ENCODE results near the gene MSMB.

DNA sequence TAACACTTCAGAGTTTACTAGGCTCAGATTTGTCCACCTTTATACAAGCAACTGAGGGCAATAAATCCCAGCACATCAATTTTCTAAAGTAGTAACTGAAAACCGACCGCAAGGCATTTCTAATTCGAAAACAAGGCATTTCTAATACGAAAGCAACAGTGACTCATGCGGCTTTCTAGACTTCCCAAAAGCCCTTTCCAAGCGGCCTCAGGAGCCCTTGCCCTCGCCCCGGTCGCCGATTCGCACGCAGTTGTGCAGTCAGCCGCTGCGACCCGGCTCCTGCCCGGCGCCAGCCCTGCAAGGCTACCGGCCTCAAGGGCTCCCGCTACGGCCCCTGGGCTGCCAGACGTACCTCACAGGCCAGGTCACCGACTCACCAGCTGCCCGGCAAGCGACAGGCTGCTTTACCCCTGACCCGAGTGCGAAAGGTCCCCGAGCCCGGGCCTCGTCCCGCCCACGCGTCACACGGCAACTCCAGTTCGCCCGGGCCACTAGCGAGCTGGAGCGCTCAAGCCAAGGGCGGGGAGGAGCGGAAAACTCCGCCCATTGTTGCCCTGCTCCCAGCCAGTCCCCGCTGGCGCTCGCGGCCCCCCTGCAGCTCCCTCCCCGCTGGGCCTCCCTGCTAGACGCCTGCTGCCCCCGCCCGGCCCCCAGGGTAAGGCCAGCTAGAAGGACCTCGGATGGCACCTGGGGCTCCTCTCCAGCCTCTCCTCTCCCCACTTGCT lies 22.9 kb downstream of the MSMB start:
- TF ChIP-seq CTCF (conservative IDR thresholded peaks at IDR 0.05; ENCODE audit: low read depth, low read length) (0 out of 2 replicates have a peak, but pooled peaks have one; percentile 32), EZH2 (IDR thresholded peaks at IDR 0.05; ENCODE audit: borderline replicate concordance, low read depth, low read length, poor library complexity, severe bottlenecking) (no peak)

Measured in A673 (cell line).